Activated naive CD8-positive, alpha-beta T cell treated with anti-CD3 and anti-CD28 coated beads for 36 hours (primary cell): ENCODE measurements around the gene ALDH3B2. TPM values are rescaled to one million over a fixed set of nuclear protein-coding genes. Genes with fewer than 3 reads are reported as not detected.
"Not testable (repeated sequence)": the region's sequence is repeated elsewhere in the genome, so short reads cannot be mapped to it uniquely, and the experiment has no call there.

Source experiments
- DNase-seq: peaks from one replicate; pipeline ENCODE4 v3.0.0; 2021
- H3K27ac Mint-ChIP-seq: one replicate; pipeline ENCODE4 v1.8.0; 2022; ENCODE audit warnings: mild to moderate bottlenecking, moderate library complexity, mixed read lengths
- H3K27me3 Mint-ChIP-seq: one replicate; pipeline ENCODE4 v1.8.0; 2022; ENCODE audit warnings: mild to moderate bottlenecking, mixed read lengths
- H3K36me3 Mint-ChIP-seq: one replicate; pipeline ENCODE4 v1.8.0; 2021; ENCODE audit warnings: mild to moderate bottlenecking, mixed read lengths
- H3K4me1 Mint-ChIP-seq: one replicate; pipeline ENCODE4 v1.8.0; 2021; ENCODE audit warnings: mixed read lengths
- H3K4me3 Mint-ChIP-seq: one replicate; pipeline ENCODE4 v1.8.0; 2022; ENCODE audit warnings: mild to moderate bottlenecking, moderate library complexity, mixed read lengths
- H3K9me3 Mint-ChIP-seq: one replicate; pipeline ENCODE4 v1.8.0; 2022; ENCODE audit warnings: mixed read lengths
- total RNA-seq, 2 experiments: library from RNA; stranded (reverse); gene quantifications; one replicate each; pipeline ENCODE4 v1.2.3, GENCODE V29; 2021

Gene ALDH3B2
- total RNA-seq, 2 experiments from 2014 or later, result not detected

DNA sequence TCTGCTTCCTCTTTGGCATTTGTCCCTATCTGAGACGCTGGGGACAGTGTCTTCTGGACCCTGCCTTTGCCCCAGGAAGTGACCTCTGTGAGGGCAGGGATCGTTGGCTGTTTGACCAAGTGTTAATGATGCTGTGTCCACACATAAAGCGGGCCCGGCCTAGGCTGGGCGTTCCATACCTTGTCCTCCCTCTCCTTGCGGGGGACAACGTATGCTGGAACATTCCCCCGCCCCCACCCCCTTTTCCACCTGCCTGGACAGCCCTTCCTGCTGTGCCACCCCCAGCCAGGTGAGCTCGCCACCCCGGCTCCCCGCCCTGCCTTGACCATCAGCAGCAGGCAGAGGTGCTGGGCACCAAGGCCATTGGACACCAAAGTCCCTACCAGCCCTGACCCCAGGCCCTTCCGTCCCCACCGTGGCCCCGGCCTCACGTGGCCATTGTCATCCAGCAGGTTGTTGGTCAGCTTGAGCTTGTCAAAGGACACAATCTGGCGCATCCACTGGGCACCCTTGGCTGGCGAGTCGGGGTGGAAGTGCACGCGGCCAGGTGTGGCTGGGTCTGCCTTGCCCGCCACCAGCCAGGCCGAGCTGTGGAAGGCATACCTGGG is 40.6 kb downstream of the ALDH3B2 start:
- Mint-ChIP-seq H3K9me3 (no peaks in the 10 kb centered on the region), H3K4me3 (no peak overlapping the region), H3K36me3 (no peaks in the 10 kb centered on the region), H3K27me3 (no peaks in the 10 kb centered on the region), H3K4me1 (peaks cover 8% of the 10 kb centered on the region), H3K27ac (no peak overlapping the region)
- no peak for DNase-seq

DNA sequence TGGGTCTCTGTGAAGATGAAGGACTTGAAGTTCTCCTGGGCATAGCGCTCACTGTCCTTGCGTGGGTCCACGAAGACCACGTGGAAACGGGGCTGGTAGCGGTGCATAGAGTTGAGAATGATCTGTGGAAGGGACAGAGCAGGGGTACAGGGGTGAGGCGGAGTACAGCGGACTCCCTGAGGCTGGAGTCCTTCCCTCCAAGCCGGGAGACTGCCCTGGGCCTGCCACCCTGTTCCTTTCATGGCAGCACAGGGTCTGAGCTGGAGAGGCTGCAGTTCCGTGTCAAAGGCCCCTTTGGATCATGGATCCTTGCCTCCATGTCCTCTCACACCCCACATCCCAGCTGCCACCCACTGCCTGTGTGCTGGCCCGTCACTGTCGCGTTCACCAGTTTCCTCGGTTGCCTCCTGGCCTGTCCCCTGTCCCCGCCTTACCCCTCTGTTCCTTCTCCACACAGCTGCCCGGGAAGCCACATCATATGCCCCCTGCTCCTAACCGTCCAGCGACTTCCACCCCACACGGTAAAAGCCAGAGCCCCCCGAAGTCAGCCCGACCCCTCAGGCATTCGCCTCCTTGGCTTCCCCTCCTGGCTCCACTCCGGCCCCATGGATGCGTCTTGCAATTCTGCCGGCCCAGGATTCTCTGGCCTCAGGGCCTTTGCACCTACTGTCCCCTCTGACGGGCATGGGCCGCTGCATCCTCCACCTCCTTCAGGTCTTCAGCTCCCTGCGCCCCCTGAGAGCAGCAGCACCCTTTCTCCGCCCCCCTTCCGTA is 41.3 kb downstream of the ALDH3B2 start:
- Mint-ChIP-seq H3K9me3 (no peaks in the 10 kb centered on the region), H3K4me1 (peaks cover 8% of the 10 kb centered on the region), H3K27ac (no peak overlapping the region), H3K27me3 (no peaks in the 10 kb centered on the region), H3K36me3 (no peaks in the 10 kb centered on the region), H3K4me3 (no peak overlapping the region)
- no peak for DNase-seq

DNA sequence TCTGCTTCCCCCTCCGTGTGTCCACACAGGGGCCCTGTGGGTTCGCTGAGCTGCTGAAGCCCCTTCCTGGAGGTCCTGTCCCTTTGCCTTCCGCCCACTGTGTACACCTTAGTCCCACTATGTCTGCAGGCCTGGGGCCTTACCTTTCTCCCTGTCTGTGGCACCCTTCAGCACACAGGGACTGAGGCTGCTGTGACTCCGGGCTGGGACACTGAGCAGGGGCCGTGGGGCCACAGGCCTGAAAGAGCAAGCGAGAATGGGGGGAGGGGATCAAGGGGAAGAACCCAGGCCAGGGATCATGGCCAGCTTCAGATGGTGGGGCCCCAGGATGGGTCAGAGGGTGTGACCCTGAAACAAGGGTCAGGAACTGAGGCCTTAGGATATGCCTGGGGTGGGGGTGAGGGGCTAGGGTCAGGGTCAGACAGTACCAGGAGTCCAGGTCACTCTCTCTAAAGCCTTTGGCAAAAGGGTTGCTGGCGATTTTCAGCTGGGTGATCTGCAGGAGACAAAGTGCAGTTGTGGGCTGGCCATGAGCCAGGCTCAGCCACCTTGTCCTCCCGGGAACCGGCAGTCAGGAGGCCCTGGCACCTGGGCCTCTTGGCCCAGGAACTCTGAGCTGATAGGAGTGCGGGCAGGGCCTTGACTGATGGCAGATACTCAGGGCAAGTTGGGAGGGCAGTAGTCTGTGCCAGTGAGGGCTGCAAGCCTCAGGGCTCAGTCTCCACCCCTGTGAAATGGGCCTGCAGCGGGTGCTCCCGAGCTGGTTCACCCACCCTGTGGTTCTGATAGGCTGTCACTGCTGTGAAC is 42.0 kb downstream of the ALDH3B2 start:
- Mint-ChIP-seq H3K27me3 (no peaks in the 10 kb centered on the region), H3K4me1 (peaks cover 8% of the 10 kb centered on the region), H3K27ac (no peak overlapping the region), H3K36me3 (peaks cover 2% of the 10 kb centered on the region), H3K9me3 (no peaks in the 10 kb centered on the region), H3K4me3 (peak overlapping the region; percentile 9)
- no peak for DNase-seq

DNA sequence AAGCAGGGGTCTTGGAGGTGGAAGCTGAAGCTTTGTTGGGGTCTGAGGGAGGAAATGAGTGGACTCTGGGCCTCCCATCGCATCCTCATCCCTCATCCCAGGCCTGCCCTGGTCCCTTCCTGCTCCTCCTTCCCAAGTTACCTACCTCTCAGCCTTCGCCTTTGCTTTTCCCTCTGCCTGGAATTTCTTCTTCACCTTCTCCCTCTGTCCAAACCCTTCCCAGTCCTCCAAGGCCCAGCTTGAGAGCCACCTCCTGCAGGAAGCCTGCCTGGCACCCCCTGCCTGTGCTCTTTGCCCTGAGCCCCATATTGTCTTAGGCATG is 42.6 kb downstream of the ALDH3B2 start:
- no peak for DNase-seq
- Mint-ChIP-seq H3K36me3 (peaks cover 2% of the 10 kb centered on the region), H3K4me3 (peak overlapping the region; percentile 9)

DNA sequence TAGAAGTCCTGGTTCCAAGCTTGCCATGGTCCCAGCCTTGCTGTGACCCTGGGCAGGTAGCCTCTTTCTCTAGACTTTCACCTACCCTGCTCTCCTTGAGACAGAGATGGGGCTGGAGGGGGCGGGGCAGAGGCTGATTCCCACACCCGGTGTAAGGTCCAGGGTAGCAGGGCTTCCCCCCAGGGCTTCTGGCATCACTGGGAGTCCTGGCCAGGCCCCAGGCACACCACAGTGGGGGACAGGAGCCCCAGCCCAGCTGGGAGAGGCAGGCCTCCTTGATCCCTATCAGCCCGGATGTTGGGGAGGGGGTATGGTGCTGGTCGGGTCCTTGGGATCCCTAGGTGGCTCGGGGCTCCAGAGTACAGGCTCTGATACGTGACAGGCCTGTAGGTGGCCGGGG is 43.0 kb downstream of the ALDH3B2 start:
- H3K9me3 Mint-ChIP-seq, result no peaks in the 10 kb centered on the region
- no peaks in the 10 kb centered on the region for H3K27me3 Mint-ChIP-seq
- H3K27ac Mint-ChIP-seq, result no peak overlapping the region
- no peak for DNase-seq
- H3K36me3 Mint-ChIP-seq, result peaks cover 2% of the 10 kb centered on the region
- H3K4me1 Mint-ChIP-seq, result peaks cover 6% of the 10 kb centered on the region
- H3K4me3 Mint-ChIP-seq, result no peak overlapping the region

More for the DNA sequence above, 42.6 kb downstream of the ALDH3B2 start:
- H3K27me3 Mint-ChIP-seq, result no peaks in the 10 kb centered on the region
- H3K27ac Mint-ChIP-seq, result no peak overlapping the region
- H3K9me3 Mint-ChIP-seq, result no peaks in the 10 kb centered on the region
- peaks cover 7% of the 10 kb centered on the region for H3K4me1 Mint-ChIP-seq

DNA sequence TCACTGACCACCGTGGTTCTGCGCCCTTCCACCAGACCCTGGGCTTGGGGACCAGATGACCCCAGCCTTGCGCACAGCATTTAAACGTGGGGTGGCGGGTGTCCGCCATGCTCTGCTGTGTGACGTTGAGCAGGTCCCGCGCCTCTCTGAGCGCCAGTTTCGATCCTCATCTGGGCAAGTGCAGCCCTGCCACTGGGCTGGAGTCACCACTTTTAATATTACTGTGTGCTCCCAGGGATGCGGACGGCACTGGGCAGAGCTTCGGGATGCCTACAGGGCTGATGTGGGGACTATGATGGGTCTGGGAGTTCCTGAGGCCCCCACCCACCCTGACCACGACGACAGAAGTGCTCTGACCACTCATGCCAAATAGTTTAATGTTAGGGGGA is 43.5 kb downstream of the ALDH3B2 start:
- Mint-ChIP-seq H3K27ac (peak overlapping the region; percentile 74), H3K9me3 (no peaks in the 10 kb centered on the region), H3K4me1 (peaks cover 6% of the 10 kb centered on the region), H3K4me3 (peak overlapping the region; percentile 86), H3K36me3 (peaks cover 2% of the 10 kb centered on the region), H3K27me3 (no peaks in the 10 kb centered on the region)
- DNase-seq, result no peak

DNA sequence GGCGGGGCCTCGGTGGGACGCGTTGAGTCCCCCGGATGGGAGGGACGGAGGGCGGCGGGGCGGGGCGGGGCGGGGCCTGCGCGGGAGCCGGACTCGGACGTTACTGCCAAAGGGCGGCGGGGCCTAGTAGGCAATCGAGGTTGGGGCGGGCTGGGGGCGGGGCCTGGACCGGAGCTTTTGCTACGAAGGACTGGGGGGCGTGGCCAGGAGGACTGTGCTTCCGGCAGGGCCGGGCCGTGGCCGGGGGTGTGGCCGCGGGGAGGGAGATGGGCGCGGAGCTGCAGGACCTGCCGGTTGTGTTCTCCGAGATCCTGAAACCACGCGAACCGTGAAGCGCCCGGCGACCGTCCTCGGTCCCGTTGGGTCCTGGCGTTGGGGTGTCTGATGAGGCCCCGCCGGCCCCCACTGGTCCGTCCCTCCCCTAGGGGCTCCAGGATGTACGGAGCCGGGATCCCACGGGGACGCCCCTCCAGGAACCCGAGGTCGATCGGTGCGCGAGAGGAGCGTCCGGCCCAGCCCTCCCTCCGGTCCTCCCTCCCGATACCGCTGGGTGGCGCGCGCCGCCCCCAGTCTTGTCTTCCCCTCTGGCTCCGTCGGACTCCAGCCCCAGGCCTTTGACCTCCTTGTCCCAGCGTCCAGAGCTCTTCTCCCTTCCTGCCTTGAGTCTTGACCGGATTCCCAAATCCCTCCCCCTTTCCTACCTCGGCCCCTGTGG is 44.0 kb downstream of the ALDH3B2 start:
- peaks cover 6% of the 10 kb centered on the region for H3K4me1 Mint-ChIP-seq
- H3K9me3 Mint-ChIP-seq, result no peaks in the 10 kb centered on the region
- no peaks in the 10 kb centered on the region for H3K27me3 Mint-ChIP-seq
- peak overlapping the region; percentile 85 for H3K27ac Mint-ChIP-seq
- H3K4me3 Mint-ChIP-seq, result peak overlapping the region; percentile 86
- H3K36me3 Mint-ChIP-seq, result peaks cover 2% of the 10 kb centered on the region
- peak; percentile 97 for DNase-seq

DNA sequence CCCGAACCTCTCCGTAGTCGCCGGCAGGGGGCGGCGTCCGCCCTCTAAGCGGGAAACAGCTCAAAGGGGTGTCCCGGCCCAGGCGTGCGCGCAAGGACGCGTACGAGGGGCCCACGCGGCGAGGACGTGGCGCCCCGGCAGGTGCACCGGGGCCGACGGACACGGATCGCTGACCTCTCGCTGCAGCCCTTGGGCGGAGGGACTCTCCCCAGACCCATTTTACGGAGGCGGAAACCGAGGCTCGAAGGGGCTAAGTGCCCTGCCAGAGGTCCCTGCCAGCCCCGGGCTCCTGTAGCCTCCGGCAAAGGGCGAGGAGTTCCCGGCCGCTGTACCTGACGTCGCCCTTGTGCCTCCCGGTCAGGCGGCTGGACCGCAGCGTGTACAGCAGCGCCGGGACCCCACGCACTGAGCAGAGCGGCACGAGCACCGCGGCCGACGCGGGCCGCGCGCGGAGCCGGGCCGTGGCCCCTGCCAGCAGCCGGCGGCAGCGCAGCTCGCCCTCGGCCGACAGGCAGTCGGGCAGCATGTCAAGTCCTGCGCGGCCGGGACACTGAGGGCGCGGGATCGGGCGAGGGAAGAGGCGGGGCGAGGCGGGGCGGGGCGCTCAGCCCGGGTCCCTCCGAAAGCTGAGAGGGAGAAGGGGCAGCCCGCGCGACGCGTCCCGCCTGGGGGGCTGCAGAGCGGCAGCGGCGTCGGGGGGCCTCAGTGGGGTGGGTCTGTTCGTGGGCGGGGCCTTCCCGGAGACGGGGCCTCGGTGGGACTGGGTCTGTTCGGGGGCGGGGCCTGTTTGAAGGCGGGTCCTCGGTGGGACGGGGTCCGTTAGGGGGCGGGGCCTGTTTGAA is 44.8 kb downstream of the ALDH3B2 start, which contains the start of gene NUDT8:
TSS of gene NUDT8 (minus strand) at position 552 of the 842 bp plus-strand sequence. CDS start at position 526, 26 bp downstream.
- peaks cover 2% of the 10 kb centered on the region for H3K36me3 Mint-ChIP-seq
- H3K9me3 Mint-ChIP-seq, result no peaks in the 10 kb centered on the region
- H3K4me1 Mint-ChIP-seq, result peaks cover 6% of the 10 kb centered on the region
- peak; percentile 90 for DNase-seq
- peak within 1 kb of the TSS; percentile 85 for H3K27ac Mint-ChIP-seq
- H3K4me3 Mint-ChIP-seq, result peak within 1 kb of the TSS; percentile 86
- no peaks in the 10 kb centered on the region for H3K27me3 Mint-ChIP-seq

DNA sequence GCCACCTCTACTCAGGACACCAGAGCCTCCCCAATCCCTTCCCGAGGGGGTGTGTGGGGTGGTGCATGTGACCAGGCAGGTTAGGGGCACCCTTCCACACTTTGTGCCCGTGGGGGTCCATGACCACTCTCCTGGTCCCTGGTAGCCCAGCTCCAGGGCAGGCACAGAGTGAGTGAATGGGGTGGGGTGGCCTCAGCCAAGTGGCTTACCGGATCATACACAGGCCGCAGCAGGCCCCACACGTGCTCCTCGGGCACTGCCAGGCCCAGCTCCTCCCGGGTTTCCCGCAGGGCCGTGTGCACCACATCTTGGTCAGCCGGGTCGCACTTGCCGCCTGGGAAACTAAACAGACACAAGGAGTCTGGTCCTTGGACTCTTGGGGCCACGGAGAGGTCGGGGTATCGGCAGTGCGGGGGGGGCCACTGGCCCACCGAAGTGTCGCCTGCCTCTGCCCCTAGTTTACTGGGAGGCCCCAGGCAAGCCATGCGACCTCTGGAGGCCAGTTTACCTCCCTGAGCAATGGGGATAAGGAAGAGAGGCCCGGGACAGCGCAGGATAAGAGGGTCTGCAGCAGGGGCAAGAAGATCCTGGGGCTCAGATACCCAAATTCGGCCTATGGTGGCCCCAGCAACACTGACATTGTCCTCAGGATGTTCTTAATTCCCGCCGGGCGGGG is 45.6 kb downstream of the ALDH3B2 start:
- Mint-ChIP-seq H3K4me3 (peak overlapping the region; percentile 67), H3K27ac (no peak overlapping the region), H3K27me3 (no peaks in the 10 kb centered on the region)

DNA sequence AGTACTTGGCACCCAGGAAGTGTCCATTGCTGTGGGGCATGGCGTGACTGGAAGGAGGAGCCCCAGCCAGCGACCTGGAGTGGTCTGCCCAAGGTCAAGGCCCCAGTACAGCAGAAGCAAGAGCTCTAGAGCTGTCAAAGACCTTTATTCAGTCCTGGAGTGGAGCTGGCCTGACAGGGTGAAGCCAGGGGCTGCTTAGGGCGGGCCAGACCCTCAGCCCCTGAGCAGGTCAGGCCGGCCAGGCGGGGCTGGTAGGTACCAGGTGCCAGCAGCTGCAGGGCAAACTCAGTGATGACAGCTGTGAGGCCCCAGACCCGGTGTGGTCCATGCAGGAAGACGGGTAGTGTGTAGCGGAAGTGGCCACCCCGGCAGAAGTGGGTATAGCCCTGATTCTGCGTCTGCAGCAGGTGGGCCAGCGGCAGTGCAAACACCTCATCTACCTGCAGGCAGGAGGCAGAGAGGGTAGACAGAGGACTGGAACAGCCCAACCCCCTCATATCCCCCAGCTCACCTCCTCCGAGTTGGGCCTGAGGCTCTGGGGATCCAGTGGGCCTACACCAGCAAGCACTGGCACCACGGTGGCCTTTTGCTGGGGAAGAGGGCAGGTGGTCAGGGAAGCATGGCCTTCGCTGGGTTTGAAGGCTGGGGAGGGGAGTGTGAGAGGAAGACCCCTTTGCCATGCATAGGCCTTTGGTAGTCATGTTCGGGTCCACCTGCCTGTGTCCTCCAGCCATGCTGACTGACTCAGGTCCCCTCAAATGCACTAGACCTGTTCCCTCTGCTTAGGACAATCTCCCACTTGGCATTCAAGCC is 46.4 kb downstream of the ALDH3B2 start:
- peak overlapping the region; percentile 14 for H3K4me3 Mint-ChIP-seq
- peaks cover 2% of the 10 kb centered on the region for H3K36me3 Mint-ChIP-seq
- H3K9me3 Mint-ChIP-seq, result no peaks in the 10 kb centered on the region
- no peaks in the 10 kb centered on the region for H3K27me3 Mint-ChIP-seq
- no peak overlapping the region for H3K27ac Mint-ChIP-seq
- H3K4me1 Mint-ChIP-seq, result peaks cover 6% of the 10 kb centered on the region
- no peak for DNase-seq

More for the DNA sequence above, 45.6 kb downstream of the ALDH3B2 start:
- no peaks in the 10 kb centered on the region for H3K9me3 Mint-ChIP-seq
- H3K4me1 Mint-ChIP-seq, result peaks cover 6% of the 10 kb centered on the region
- DNase-seq, result no peak
- H3K36me3 Mint-ChIP-seq, result peaks cover 2% of the 10 kb centered on the region

DNA sequence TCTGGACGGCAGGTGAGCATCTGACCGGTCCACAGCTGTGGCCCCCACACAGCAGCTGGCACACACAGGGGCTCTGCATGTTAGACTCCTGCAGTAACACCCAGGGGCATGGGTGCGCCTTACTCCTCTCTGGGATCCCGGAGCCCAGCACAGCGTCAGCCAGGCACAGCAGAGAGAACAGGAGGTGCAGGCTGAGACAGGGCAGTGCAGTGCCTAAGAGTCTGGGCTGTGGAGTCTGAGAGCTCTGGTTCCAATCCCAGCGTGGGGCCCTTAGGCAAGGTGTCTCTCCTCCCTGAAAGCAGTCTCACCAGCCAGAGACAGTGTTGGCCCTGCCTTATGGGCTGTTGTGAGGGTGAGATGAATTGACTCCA is 47.0 kb downstream of the ALDH3B2 start:
- Mint-ChIP-seq H3K4me1 (peaks cover 6% of the 10 kb centered on the region), H3K27ac (no peak overlapping the region), H3K9me3 (no peaks in the 10 kb centered on the region), H3K4me3 (no peak overlapping the region), H3K27me3 (no peaks in the 10 kb centered on the region), H3K36me3 (peaks cover 2% of the 10 kb centered on the region)
- DNase-seq, result no peak

DNA sequence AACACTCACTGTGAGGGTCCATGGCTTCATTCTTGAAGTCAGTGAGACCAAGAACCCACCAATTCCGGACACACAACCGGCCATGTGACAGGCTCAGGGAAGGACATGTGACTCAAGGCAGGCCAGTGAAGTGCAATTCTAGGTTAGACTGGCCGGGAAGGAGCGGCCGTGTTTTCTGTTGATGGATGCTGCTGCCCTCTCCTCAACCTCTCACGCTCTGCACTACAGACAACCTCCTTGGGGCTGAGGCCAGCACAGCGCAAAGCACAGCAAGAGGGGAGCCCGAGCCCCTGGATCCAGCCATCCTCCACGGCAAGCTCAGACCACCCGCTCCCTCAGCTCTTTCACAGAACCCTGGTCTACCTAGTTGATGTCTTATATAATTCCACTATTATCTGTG is 47.5 kb downstream of the ALDH3B2 start:
- H3K4me3 Mint-ChIP-seq, result no peak overlapping the region
- H3K4me1 Mint-ChIP-seq, result peaks cover 6% of the 10 kb centered on the region

DNA sequence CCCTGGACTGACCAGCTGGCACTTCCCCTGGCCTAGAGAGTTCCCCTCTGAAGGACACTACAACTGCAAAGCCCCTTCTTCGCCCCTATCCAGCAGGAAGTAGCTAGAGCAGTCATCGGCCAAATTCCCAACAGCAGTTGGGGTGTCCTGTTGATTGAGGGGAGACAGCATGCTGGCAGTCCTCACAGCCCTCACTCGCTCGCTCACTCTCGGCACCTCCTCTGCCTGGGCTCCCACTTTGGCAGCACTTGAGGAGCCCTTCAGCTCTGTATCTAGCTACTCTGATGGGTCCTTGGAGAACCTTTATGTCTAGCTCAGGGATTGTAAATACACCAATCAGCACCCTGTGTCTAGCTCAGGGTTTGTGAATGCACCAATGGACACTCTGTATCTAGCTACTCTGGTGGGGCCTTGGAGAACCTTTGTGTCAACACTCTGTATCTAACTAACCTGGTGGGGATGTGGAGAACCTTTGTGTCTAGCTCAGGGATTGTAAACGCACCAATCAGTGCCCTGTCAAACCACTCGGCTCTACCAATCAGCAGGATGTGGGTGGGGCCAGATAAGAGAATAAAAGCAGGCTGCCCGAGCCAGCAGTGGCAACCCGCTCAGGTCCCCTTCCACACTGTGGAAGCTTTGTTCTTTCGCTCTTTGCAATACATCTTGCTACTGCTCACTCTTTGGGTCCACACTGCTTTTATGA is 48.1 kb downstream of the ALDH3B2 start:
- H3K4me1 Mint-ChIP-seq, result not testable (repeated sequence)

More for the DNA sequence above, 47.5 kb downstream of the ALDH3B2 start:
- peaks cover 2% of the 10 kb centered on the region for H3K36me3 Mint-ChIP-seq
- no peaks in the 10 kb centered on the region for H3K9me3 Mint-ChIP-seq
- H3K27me3 Mint-ChIP-seq, result no peaks in the 10 kb centered on the region
- H3K27ac Mint-ChIP-seq, result no peak overlapping the region
- DNase-seq, result no peak

More for the DNA sequence above, 48.1 kb downstream of the ALDH3B2 start:
- H3K36me3 Mint-ChIP-seq, DNase-seq, H3K4me3 Mint-ChIP-seq, H3K27me3 Mint-ChIP-seq, H3K27ac Mint-ChIP-seq, H3K9me3 Mint-ChIP-seq: not testable (repeated sequence)
